ENCODE data around the gene SERPINA4. TPM values are rescaled to one million over a fixed set of nuclear protein-coding genes. Genes with fewer than 3 reads are reported as not detected.

SERPINA4 gene
- total and polyA plus RNA-seq, 2 of the 13 experiments (the other 11 are each of a cell fraction or from before 2014, with no cell fraction given), result 39.1 to 57.8 TPM

GRCh38 chr14:94598816-94599655, 37.8 kb downstream of the SERPINA4 start (continued):
- TF ChIP-seq ZNF687 (CRISPR knock-in tag; IDR thresholded peaks at IDR 0.05) (peak; percentile 88), ZNF101 (CRISPR knock-in tag; IDR thresholded peaks at IDR 0.05; ENCODE audit: borderline replicate concordance, low read depth) (no peak), PLSCR1 (CRISPR knock-in tag; IDR thresholded peaks at IDR 0.05; ENCODE audit: borderline replicate concordance) (no peak), ZNF441 (CRISPR knock-in tag; IDR thresholded peaks at IDR 0.05; ENCODE audit: borderline replicate concordance) (peak; percentile 29; the same call in 1 of the 2 replicates), RXRA (CRISPR knock-in tag; IDR thresholded peaks at IDR 0.05) (peak; percentile 100), ISX (CRISPR knock-in tag; conservative IDR thresholded peaks at IDR 0.05) (no peak), ZNF292 (CRISPR knock-in tag; IDR thresholded peaks at IDR 0.05; ENCODE audit: borderline replicate concordance, low read depth) (peak; percentile 87; the same call in 1 of the 2 replicates), ZSCAN22 (CRISPR knock-in tag; IDR thresholded peaks at IDR 0.05) (no peak), ZNF746 (CRISPR knock-in tag; IDR thresholded peaks at IDR 0.05) (peak; percentile 96), ZNF800 (CRISPR knock-in tag; IDR thresholded peaks at IDR 0.05) (peak; percentile 90; the same call in 1 of the 2 replicates), SP5 (CRISPR knock-in tag; IDR thresholded peaks at IDR 0.05; ENCODE audit: borderline replicate concordance, low read depth) (peak; percentile 84), SP2 (CRISPR knock-in tag; IDR thresholded peaks at IDR 0.05) (no peak), ZNF737 (CRISPR knock-in tag; IDR thresholded peaks at IDR 0.05; ENCODE audit: borderline replicate concordance) (no peak), FOXP4 (CRISPR knock-in tag; IDR thresholded peaks at IDR 0.05) (peak; percentile 91), CBX5 (CRISPR knock-in tag; IDR thresholded peaks at IDR 0.05; ENCODE audit: borderline replicate concordance) (peak; percentile 94; the same call in 1 of the 2 replicates), ZNF724P (CRISPR knock-in tag; IDR thresholded peaks at IDR 0.05; ENCODE audit: borderline replicate concordance) (peak; percentile 73; the same call in 1 of the 2 replicates), ZSCAN20 (CRISPR knock-in tag; IDR thresholded peaks at IDR 0.05; ENCODE audit: borderline replicate concordance) (peak; percentile 67; the same call in 1 of the 2 replicates), HNRNPUL1 (IDR thresholded peaks at IDR 0.05; ENCODE audit: low read depth, low read length) (no peak), ZNF354B (CRISPR knock-in tag; IDR thresholded peaks at IDR 0.05) (0 out of 2 replicates have a peak, but pooled peaks have one; percentile 32)

Data from HepG2 (cell line).